ENCODE measurements around the gene ARHGAP10.

ARHGAP10 gene

GRCh38 chr4:148112231-148112982, 380.5 kb downstream of the ARHGAP10 start:
- DNase-seq, result no peak

DNA sequence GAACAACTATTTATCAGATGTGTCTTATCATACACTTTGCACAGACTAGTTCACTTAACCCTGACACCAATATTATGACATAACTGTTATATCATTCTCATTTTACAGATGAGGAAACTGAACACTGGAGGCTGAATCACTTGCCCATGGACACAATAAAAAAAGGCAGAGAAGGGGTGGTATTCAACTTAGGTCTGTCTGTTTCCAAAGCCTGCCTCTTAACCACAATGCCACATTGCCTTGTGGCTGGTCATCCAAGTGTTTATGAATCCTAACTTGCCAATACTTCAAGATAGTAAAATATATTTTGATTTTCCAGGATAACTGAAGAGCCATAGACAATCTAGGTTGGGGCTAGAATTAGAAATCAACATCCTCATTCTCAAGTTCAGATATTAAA, 382.5 kb downstream of the ARHGAP10 start:
- DNase-seq, result no peak

- DNase-seq, result no peak
Observed at GRCh38 chr4:148116264-148116663, 384.4 kb downstream of the ARHGAP10 start.

- no peak for DNase-seq
Observed at GRCh38 chr4:148116969-148117368, 385.1 kb downstream of the ARHGAP10 start.

GRCh38 chr4:148118179-148118578, 386.3 kb downstream of the ARHGAP10 start:
- no peak for DNase-seq

DNA sequence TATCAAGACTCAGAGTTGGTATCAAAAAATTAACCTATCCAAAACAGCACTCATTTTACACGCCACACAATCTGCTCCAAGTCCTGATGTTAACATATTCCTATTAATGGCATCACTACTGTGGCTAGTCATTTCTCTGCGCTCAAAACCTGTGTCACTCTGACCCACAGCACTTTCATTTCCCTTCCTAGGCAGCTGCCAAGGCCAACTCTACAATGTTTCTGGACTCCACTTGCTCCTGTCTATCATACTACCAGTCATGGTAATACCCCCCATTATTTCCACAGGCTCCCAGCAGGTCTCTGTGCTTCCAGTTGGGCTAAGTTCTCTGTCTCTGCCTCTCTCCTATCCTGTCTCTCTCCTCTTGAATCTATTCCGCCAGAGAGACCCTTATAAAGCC, 386.7 kb downstream of the ARHGAP10 start:
- DNase-seq, result no peak

GRCh38 chr4:148120216-148120615, 388.3 kb downstream of the ARHGAP10 start:
- DNase-seq, result no peak
